Measurements from ENCODE around the gene ZNHIT1. TPM values are rescaled to one million over a fixed set of nuclear protein-coding genes. Genes with fewer than 3 reads are reported as not detected.

Gene ZNHIT1
- polyA plus RNA-seq, 2 donors, result 56.0 to 73.2 TPM

DNA sequence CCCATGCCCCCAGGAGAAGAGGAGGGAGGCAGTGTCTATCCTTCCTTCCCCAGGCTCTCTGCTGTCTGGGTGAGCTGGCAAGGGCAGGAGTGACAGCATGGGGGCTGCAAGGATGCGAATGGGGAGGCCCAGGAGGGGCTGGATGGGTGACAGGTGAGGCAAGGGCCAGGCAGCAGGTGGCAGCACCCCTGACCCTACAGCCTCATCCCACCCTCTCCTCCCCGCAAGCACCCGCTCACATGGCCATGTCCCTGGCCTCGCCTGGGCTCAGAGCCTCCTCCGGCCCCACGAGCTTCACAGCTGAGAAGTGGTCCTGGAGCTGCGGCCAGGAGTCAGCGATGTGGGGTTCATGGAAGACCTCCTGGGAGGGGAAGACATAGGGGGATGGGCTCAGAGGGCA is 6.0 kb upstream of the ZNHIT1 start:
- H3K4me3 ChIP-seq (ENCODE audit: low read depth in 1 of 2, low read length in 2 of 2), result no peak overlapping the region
- H3K9me3 ChIP-seq (ENCODE audit: control insufficient read depth in 2 of 2, insufficient read depth in 1 of 2, low read depth in 1 of 2, low read length in 1 of 2), result no peaks in the 10 kb centered on the region
- H3K27me3 ChIP-seq (ENCODE audit: control insufficient read depth in 1 of 2, insufficient read depth in 2 of 2, low read length in 2 of 2), result no peaks in the 10 kb centered on the region
- WGBS, 2 donors, result 94 to 96% methylated on average over 7 to 8 of the region's 8 CpGs
- peaks cover 0 to 8% of the 10 kb centered on the region in 2 donors for H3K4me1 ChIP-seq (ENCODE audit: control insufficient read depth in 2 of 2, insufficient read depth in 2 of 2, low read length in 1 of 2)
- no peak overlapping the region for H3K27ac ChIP-seq (ENCODE audit: low read depth in 2 of 2, low read length in 1 of 2)
- H3K36me3 ChIP-seq (ENCODE audit: control insufficient read depth in 2 of 2, insufficient read depth in 2 of 2, low read length in 1 of 2), result peaks cover 4 to 22% of the 10 kb centered on the region in 2 donors

DNA sequence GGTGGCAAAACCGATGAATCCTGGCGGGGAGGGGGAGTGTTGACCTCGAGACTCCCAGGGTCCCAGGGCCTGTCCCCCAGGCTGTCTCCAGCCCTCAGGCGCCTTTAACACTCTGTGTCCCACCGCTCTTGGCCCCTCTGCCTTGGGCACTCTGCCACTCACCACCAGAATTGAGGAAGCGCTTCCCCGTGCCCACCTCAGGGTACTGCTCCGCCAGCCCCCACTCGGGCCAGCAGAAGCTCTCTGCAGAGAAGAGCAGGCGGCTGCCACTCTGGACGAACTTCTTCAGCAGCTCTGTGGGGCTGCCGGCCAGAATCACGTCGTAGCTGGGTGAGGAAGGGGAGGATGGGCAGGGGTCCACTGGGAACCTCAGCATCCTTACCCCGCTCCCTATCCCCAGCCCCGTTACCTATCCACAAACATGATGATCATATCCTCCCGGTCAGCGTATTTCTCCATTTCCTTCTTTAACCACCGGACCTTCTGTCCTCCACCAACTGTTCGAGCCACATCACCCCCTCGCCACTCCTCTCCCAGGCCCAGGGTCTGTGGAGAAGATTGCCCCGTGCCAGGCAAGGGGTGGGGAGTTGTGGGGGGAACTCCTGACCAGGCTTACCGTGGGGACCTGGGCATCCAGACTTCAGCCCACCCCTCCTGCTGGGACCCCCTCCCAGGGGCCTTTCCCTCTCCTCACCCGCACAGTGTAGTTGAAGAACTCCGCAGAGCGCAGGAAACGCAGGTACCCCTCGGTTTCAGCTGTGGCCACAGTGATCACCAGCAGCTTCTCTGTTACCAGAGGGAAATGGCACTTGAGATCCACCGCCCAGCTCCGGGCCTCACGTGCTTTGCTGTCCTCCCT is 1.7 kb upstream of the ZNHIT1 start:
- Histone ChIP-seq H3K27ac (ENCODE audit: low read depth in 2 of 2, low read length in 1 of 2) (no peak overlapping the region), H3K4me3 (ENCODE audit: low read depth in 1 of 2, low read length in 2 of 2) (peak overlapping the region; percentile 69 to 87), H3K36me3 (ENCODE audit: control insufficient read depth in 2 of 2, insufficient read depth in 2 of 2, low read length in 1 of 2) (peaks cover 4 to 11% of the 10 kb centered on the region in 2 donors), H3K27me3 (ENCODE audit: control insufficient read depth in 1 of 2, insufficient read depth in 2 of 2, low read length in 2 of 2) (no peaks in the 10 kb centered on the region), H3K4me1 (ENCODE audit: control insufficient read depth in 2 of 2, insufficient read depth in 2 of 2, low read length in 1 of 2) (peaks cover 0 to 8% of the 10 kb centered on the region in 2 donors), H3K9me3 (ENCODE audit: control insufficient read depth in 2 of 2, insufficient read depth in 1 of 2, low read depth in 1 of 2, low read length in 1 of 2) (no peaks in the 10 kb centered on the region)
- WGBS, 2 donors, result 68 to 69% methylated on average over 30 to 31 of the region's 31 CpGs

DNA sequence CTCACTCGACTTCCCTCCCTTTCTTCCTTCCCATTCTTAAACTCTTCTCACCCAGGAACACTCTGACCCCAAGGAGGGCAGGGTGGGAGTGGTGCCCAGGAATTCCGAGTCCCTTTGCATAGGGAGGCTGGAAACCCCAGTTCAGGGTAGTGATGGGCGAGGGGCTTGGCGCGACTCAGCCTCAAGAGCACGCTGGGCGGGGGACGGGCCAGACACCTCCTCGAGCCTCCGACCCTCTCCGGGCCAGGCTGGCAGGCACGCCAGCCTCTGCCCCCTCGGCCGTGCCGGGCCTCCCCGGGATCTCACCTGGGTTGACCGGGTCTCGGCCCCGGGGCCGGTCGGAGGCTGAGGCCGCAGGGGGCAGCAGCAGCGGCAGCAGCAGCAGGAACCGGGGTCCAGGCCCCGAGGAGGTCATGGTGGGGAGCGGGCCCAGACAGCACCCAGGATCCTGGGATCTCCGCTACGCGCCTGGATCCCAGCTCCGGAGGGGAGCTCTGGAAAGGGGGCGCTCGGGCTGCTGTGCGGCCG is 1.0 kb upstream of the ZNHIT1 start:
- WGBS, 2 donors, result 0 to 1% methylated on average over 34 of the region's 34 CpGs
- H3K27ac ChIP-seq (ENCODE audit: low read depth in 2 of 2, low read length in 1 of 2), result peak overlapping the region; percentile 12 to 67
- H3K36me3 ChIP-seq (ENCODE audit: control insufficient read depth in 2 of 2, insufficient read depth in 2 of 2, low read length in 1 of 2), result peaks cover 3 to 4% of the 10 kb centered on the region in 2 donors
- peaks cover 0 to 8% of the 10 kb centered on the region in 2 donors for H3K4me1 ChIP-seq (ENCODE audit: control insufficient read depth in 2 of 2, insufficient read depth in 2 of 2, low read length in 1 of 2)
- H3K27me3 ChIP-seq (ENCODE audit: control insufficient read depth in 1 of 2, insufficient read depth in 2 of 2, low read length in 2 of 2), result no peaks in the 10 kb centered on the region
- no peaks in the 10 kb centered on the region for H3K9me3 ChIP-seq (ENCODE audit: control insufficient read depth in 2 of 2, insufficient read depth in 1 of 2, low read depth in 1 of 2, low read length in 1 of 2)
- H3K4me3 ChIP-seq (ENCODE audit: low read depth in 1 of 2, low read length in 2 of 2), result peak overlapping the region; percentile 69 to 87

DNA sequence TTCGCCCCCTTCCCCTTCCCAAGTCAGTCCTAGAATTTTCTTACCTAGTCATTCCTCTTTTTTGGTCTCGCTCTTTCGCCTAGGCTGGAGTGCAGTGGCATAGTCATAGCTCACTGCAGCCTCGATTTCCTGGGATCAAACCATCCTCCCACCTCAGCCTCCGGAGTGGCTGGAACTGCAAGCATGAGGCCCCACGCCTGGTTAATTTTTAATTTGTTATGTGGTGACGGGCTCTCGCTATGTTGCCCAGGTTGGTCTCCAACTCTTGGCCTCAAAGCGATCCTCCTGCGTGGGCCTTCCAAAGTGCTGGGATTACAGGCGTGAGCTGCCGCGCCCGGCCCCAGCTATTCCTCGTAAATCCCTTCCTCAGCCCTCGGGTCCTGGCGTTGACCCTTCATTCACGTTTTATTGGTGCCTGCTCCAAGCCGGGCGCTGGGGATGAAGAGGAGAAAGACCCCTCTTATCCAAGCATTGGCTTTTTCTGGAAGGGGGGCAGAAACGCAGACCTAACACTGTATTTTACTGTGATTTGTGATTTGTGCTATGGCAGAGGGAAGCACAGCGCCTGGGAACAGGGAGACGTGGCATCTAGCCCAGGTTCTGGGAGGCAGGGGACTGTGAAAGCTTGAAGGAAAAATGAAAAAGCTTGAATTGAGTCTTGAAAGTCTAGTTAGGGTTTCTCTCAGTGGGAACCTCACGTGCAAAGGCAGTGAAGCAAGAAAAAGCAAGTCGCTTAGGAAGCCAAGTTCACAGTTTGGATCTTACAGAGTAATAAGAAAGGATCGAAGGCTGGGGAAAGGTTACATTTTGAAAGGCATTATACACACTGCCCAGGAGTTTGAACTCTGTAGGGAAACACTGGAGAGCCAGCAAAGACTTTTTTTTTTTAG is 516 bp downstream of the ZNHIT1 start:
- 5 to 8% methylated on average over 26 of the region's 26 CpGs for WGBS, 2 donors
- H3K9me3 ChIP-seq (ENCODE audit: control insufficient read depth in 2 of 2, insufficient read depth in 1 of 2, low read depth in 1 of 2, low read length in 1 of 2), result no peaks in the 10 kb centered on the region
- peak overlapping the region; percentile 69 to 87 for H3K4me3 ChIP-seq (ENCODE audit: low read depth in 1 of 2, low read length in 2 of 2)
- H3K27ac ChIP-seq (ENCODE audit: low read depth in 2 of 2, low read length in 1 of 2), result peak overlapping the region in 1 of 2 donors; percentile 49
- H3K4me1 ChIP-seq (ENCODE audit: control insufficient read depth in 2 of 2, insufficient read depth in 2 of 2, low read length in 1 of 2), result peaks cover 0 to 8% of the 10 kb centered on the region in 2 donors
- H3K27me3 ChIP-seq (ENCODE audit: control insufficient read depth in 1 of 2, insufficient read depth in 2 of 2, low read length in 2 of 2), result no peaks in the 10 kb centered on the region
- peaks cover 0 to 9% of the 10 kb centered on the region in 2 donors for H3K36me3 ChIP-seq (ENCODE audit: control insufficient read depth in 2 of 2, insufficient read depth in 2 of 2, low read length in 1 of 2)

DNA sequence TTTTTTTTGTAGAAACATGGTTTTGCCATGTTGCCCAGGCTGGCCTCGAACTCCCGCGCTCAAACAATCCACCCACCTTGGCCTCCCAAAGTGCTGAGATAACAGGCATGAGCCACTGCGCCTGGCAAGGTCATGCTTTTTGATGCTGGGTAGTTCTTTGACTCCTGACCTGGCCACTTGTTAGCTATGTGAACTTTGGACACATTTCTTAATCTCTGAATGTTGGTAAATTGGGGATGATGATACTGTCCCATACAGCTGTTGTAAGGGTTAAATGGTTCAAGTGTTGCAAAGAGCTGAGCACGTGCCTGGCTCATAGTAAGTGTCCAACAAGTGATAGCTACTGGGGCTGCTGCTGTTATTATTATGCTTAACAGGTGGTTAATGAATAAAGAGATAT is 2.3 kb downstream of the ZNHIT1 start:
- 75 to 88% methylated on average over 5 of the region's 5 CpGs for WGBS, 2 donors
- Histone ChIP-seq H3K4me1 (ENCODE audit: control insufficient read depth in 2 of 2, insufficient read depth in 2 of 2, low read length in 1 of 2) (peaks cover 0 to 8% of the 10 kb centered on the region in 2 donors), H3K4me3 (ENCODE audit: low read depth in 1 of 2, low read length in 2 of 2) (no peak overlapping the region), H3K27me3 (ENCODE audit: control insufficient read depth in 1 of 2, insufficient read depth in 2 of 2, low read length in 2 of 2) (no peaks in the 10 kb centered on the region), H3K27ac (ENCODE audit: low read depth in 2 of 2, low read length in 1 of 2) (no peak overlapping the region), H3K9me3 (ENCODE audit: control insufficient read depth in 2 of 2, insufficient read depth in 1 of 2, low read depth in 1 of 2, low read length in 1 of 2) (no peaks in the 10 kb centered on the region), H3K36me3 (ENCODE audit: control insufficient read depth in 2 of 2, insufficient read depth in 2 of 2, low read length in 1 of 2) (peaks cover 7 to 20% of the 10 kb centered on the region in 2 donors)

DNA sequence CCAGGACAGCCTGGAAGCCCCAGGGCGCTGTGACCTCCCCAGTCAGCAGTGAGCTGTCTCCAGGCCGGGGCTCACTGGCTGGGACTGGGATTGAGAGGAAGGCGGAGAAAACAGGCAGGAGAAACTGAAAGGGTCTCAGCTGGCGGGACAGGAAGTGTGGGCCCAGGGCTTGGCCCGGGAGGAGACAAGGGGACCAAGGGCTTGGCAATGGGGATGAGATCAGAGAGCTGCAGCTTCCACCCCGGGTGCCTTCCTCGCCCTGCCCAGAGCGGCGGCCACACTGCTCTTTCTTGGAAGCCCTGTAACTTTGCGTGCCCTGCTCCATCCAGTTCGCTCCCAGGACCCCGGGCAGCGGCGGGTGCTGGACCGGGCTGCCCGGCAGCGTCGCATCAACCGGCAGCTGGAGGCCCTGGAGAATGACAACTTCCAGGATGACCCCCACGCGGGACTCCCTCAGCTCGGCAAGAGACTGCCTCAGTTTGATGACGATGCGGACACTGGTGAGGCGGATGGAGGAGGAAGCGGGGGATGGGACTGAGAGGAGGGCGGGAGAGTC is 4.4 kb downstream of the ZNHIT1 start:
- Histone ChIP-seq H3K4me3 (ENCODE audit: low read depth in 1 of 2, low read length in 2 of 2) (no peak overlapping the region), H3K4me1 (ENCODE audit: control insufficient read depth in 2 of 2, insufficient read depth in 2 of 2, low read length in 1 of 2) (no peaks in the 10 kb centered on the region), H3K9me3 (ENCODE audit: control insufficient read depth in 2 of 2, insufficient read depth in 1 of 2, low read depth in 1 of 2, low read length in 1 of 2) (no peaks in the 10 kb centered on the region), H3K36me3 (ENCODE audit: control insufficient read depth in 2 of 2, insufficient read depth in 2 of 2, low read length in 1 of 2) (peaks cover 7 to 24% of the 10 kb centered on the region in 2 donors), H3K27ac (ENCODE audit: low read depth in 2 of 2, low read length in 1 of 2) (no peak overlapping the region), H3K27me3 (ENCODE audit: control insufficient read depth in 1 of 2, insufficient read depth in 2 of 2, low read length in 2 of 2) (no peaks in the 10 kb centered on the region)
- 90 to 93% methylated on average over 27 of the region's 27 CpGs for WGBS, 2 donors

DNA sequence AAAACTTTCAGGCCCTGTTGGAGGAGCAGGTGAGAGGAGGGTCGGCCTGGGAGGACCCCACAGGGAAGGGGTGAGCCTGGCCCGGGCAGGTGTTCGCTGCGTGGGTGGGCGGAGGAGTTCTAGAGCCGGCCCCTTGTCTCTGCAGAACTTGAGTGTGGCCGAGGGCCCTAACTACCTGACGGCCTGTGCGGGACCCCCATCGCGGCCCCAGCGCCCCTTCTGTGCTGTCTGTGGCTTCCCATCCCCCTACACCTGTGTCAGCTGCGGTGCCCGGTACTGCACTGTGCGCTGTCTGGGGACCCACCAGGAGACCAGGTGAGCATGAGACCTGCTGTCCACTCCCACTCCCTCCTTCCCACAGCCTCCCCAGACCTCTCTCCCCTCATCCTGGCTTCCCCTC is 5.6 kb downstream of the ZNHIT1 start:
- Histone ChIP-seq H3K4me1 (ENCODE audit: control insufficient read depth in 2 of 2, insufficient read depth in 2 of 2, low read length in 1 of 2) (no peaks in the 10 kb centered on the region), H3K36me3 (ENCODE audit: control insufficient read depth in 2 of 2, insufficient read depth in 2 of 2, low read length in 1 of 2) (peaks cover 11 to 26% of the 10 kb centered on the region in 2 donors), H3K4me3 (ENCODE audit: low read depth in 1 of 2, low read length in 2 of 2) (no peak overlapping the region), H3K9me3 (ENCODE audit: control insufficient read depth in 2 of 2, insufficient read depth in 1 of 2, low read depth in 1 of 2, low read length in 1 of 2) (no peaks in the 10 kb centered on the region), H3K27me3 (ENCODE audit: control insufficient read depth in 1 of 2, insufficient read depth in 2 of 2, low read length in 2 of 2) (no peaks in the 10 kb centered on the region), H3K27ac (ENCODE audit: low read depth in 2 of 2, low read length in 1 of 2) (no peak overlapping the region)
- WGBS, 2 donors, result 96% methylated on average over 12 to 15 of the region's 15 CpGs

DNA sequence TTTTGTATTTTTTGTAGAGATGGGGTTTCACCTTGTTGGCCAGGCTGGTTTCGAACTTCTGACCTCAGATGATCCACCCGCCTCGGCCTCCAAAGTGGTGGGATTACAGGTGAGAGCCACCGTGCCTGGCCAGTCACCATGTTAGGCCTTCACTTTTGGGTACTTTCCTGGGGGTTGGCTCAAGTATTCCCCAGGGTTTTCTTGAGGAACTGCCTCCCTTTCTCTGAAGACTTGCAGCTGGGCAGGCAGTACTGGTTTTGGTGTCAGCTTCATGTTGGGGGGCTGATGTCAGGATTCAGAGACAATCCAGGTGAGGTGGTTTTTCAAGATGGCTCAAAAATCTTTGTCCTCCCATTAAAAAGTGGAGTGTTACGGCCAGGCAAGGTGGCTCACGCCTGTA is 7.7 kb downstream of the ZNHIT1 start:
- no peaks in the 10 kb centered on the region for H3K4me1 ChIP-seq (ENCODE audit: control insufficient read depth in 2 of 2, insufficient read depth in 2 of 2, low read length in 1 of 2)
- H3K9me3 ChIP-seq (ENCODE audit: control insufficient read depth in 2 of 2, insufficient read depth in 1 of 2, low read depth in 1 of 2, low read length in 1 of 2), result no peaks in the 10 kb centered on the region
- H3K27ac ChIP-seq (ENCODE audit: low read depth in 2 of 2, low read length in 1 of 2), result no peak overlapping the region
- H3K4me3 ChIP-seq (ENCODE audit: low read depth in 1 of 2, low read length in 2 of 2), result no peak overlapping the region
- no peaks in the 10 kb centered on the region for H3K27me3 ChIP-seq (ENCODE audit: control insufficient read depth in 1 of 2, insufficient read depth in 2 of 2, low read length in 2 of 2)
- WGBS, 2 donors, result 95 to 96% methylated on average over 6 of the region's 6 CpGs
- H3K36me3 ChIP-seq (ENCODE audit: control insufficient read depth in 2 of 2, insufficient read depth in 2 of 2, low read length in 1 of 2), result peaks cover 11 to 34% of the 10 kb centered on the region in 2 donors

DNA sequence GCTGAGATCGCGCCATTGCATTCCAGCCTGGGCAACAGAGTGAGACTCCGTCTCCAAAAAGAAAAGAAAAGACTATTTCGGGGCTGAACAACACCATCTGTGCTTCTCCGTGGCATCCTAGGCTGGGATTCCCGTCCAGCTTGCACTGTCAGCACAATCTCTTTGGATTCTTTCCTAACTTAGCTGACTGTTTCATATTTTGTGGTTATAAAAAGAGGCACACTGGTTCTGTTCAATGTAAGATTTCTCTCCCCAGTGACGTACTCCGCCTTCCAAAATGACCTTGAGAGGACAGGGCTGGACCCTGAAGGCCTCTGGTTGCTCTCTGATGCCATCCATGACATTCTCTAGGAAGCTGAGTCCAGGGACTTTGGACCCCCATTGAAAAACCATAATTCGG is 8.8 kb downstream of the ZNHIT1 start:
- 86 to 90% methylated on average over 9 of the region's 9 CpGs for WGBS, 2 donors
- no peaks in the 10 kb centered on the region for H3K9me3 ChIP-seq (ENCODE audit: control insufficient read depth in 2 of 2, insufficient read depth in 1 of 2, low read depth in 1 of 2, low read length in 1 of 2)
- H3K4me3 ChIP-seq (ENCODE audit: low read depth in 1 of 2, low read length in 2 of 2), result no peak overlapping the region
- peaks cover 11 to 34% of the 10 kb centered on the region in 2 donors for H3K36me3 ChIP-seq (ENCODE audit: control insufficient read depth in 2 of 2, insufficient read depth in 2 of 2, low read length in 1 of 2)
- peaks cover 0 to 1% of the 10 kb centered on the region in 2 donors for H3K4me1 ChIP-seq (ENCODE audit: control insufficient read depth in 2 of 2, insufficient read depth in 2 of 2, low read length in 1 of 2)
- H3K27ac ChIP-seq (ENCODE audit: low read depth in 2 of 2, low read length in 1 of 2), result no peak overlapping the region
- no peaks in the 10 kb centered on the region for H3K27me3 ChIP-seq (ENCODE audit: control insufficient read depth in 1 of 2, insufficient read depth in 2 of 2, low read length in 2 of 2)

Measured in esophagus (tissue), 2 donors.